NCI-H226 (cell line): ENCODE results near the gene ATG14.
A peak's percentile ranks its signal among the peaks of the same experiment; 100 is the strongest.
"Not testable (repeated sequence)": the region's sequence is repeated elsewhere in the genome, so short reads cannot be mapped to it uniquely, and the experiment has no call there.

Experiments used
- DNase-seq: peaks from one replicate; pipeline ENCODE4 v3.0.0-alpha.2; 2015

Gene ATG14

DNA sequence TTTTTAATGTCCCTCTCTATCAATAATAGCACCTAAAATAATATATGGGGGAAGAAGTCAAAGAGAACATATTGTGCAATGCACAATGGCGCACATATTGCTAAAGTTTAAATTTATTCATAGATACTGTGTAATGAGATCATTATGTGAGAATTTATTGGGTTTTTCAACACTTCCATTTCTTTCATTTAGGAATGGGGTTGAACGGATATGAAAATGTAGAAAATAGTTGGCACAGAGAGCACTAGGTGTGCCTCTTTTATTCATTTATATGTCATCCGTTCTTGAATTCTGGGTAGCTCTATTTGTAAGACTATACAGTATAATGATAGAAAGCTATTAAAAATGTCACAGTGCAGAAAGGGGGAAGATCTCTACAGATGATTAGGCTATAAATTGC is 63.9 kb downstream of the ATG14 start:
- DNase-seq, result no peak

GRCh38 chr14:55347040-55347439 is 64.6 kb downstream of the ATG14 start:
- DNase-seq, result no peak

GRCh38 chr14:55344582-55345163 is 67.0 kb downstream of the ATG14 start:
- not testable (repeated sequence) for DNase-seq

GRCh38 chr14:55341781-55342180 is 69.8 kb downstream of the ATG14 start:
- DNase-seq, result no peak

GRCh38 chr14:55340482-55340881 is 71.1 kb downstream of the ATG14 start:
- no peak for DNase-seq

DNA sequence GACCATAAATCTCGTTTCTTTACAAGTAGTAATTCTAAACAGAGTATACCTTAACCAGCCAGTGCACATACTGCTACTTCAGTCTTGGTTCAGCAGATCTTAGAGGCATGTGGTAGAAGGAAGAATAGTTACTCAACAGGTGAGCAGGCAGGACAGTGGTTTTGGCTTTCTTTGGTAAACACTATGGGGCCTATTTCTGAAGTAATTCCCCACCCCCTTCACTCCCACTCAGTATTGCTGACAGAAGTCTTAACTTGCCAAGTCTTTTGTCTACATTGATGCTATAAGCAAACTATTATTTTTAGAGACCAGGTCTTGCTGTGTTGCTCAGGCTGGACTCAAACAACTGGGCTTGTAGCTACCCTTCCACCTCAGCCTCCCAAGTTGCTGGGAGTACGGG is 71.9 kb downstream of the ATG14 start:
- peak; percentile 39 for DNase-seq

DNA sequence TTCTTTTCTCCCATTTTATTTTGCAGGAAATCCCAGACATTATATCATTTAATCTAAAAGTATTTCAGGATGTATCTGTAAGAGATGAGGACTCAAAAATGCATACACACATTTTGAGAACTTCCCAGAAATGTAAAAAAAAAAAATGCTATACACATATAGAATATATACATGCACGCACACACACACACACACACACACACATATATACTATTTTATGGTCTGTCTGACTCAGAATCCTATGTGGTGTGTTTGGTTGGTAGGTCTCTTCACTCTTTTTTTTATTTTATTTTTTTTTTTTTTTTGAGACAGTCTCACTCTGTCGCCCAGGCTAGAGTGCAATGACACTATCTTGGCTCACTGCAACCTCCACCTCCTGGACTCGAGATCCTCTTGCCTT is 74.9 kb downstream of the ATG14 start:
- DNase-seq, result no peak

DNA sequence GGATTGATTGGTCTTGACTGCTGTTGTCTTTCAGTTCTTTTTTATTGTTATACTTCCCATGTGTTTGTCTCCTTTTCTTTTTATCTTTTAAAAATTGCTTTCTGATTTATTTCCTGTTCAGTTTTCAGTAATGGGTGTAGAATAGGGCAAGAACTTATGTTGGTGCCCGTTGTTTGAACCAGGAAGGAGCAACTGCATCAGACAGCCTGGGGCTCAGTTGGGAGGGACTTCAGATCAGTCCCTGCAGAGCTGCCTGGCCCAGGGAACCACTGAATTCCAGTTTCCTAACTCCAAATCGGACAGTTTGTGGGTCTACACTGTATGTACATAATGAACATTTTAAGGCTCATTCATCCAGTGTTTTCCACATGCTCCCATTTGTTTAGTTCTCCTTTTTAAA is 75.5 kb downstream of the ATG14 start:
- DNase-seq, result peak; percentile 41

GRCh38 chr14:55333711-55334485 is 77.7 kb downstream of the ATG14 start:
- DNase-seq, result no peak

GRCh38 chr14:55332654-55333570 is 78.7 kb downstream of the ATG14 start:
- DNase-seq, result no peak

GRCh38 chr14:55329999-55330710 is 81.5 kb downstream of the ATG14 start:
- DNase-seq, result peak; percentile 41

DNA sequence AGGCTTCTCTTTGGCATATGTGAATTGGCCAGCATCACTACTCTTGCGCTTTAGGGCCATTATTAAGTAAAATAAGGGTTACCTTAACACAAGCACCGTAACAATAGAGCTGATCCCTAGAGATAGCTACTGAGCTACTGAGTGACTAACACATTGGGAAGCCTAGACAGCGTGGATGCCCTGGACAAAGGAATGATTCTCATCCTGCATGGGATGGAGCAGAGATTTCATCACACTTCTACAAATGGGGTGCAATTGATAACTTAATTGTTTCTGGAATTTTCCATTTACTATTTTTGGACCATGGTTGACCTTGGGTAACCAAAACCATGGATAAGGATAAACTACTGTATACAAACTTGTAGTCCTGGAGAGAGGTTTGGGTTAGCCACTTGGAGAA is 83.3 kb downstream of the ATG14 start:
- DNase-seq, result peak; percentile 19

GRCh38 chr14:55327179-55327578 is 84.5 kb downstream of the ATG14 start:
- no peak for DNase-seq

GRCh38 chr14:55324812-55325211 is 86.8 kb downstream of the ATG14 start:
- no peak for DNase-seq

GRCh38 chr14:55323910-55324309 is 87.7 kb downstream of the ATG14 start:
- no peak for DNase-seq

- DNase-seq, result no peak
Observed at GRCh38 chr14:55318694-55319093, 92.9 kb downstream of the ATG14 start.

DNA sequence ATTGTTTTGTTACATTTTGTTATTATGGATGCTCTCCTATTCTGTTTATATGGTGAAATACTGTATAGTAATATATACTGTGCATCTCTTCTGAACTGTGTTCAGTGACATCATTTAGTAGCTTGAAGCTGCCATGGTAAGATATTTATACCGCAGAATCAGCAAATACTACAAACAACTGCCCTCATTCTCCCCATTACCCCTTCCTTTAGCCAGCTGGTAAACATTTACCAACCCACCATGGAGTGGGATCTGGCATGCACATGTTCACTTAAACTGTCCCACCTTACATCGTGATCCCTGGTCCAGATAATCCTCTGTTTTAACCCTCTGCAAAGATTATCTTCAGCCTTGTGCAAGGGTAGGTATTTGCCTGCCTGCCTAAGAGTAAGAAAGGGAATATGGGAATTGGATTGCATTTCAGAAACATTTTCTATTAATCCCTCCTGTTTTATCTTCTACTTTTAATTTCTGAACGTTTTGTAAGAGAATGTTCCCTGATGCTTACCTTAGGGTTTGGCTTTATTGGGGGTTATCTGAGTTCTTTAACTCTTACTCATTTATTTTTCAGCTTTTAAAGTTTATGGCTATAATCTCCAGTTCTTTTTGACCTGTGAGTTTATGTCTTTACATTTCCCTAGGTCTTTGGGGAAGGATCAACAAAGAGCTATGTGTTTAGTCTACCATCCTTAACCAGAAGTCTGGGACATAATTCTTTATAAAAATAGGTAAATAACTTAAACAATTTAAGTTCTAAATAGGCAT is 93.9 kb downstream of the ATG14 start:
- DNase-seq, result no peak

DNA sequence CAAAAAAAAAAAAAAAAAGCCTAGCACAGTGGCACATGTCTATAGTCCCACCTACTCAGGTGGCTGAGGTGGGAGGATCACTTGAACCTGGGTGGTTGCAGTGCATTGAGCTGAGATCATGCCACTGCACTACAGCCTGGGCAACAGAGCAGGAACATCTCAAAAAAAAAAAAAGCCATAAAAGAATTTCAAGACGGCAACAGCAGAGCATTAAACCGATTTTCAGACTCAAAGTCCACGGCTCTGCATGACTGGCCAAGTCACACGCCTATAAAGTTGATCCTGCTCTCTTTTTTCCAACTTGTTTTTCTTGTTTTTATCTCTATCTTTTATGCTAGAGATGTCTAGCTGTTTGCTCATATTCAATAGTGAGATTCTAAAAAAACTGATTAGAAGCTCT is 95.1 kb downstream of the ATG14 start:
- DNase-seq, result no peak
